ENCODE data around the gene DNAJB4. TPM values are rescaled to one million over a fixed set of nuclear protein-coding genes. Genes with fewer than 3 reads are reported as not detected.
"Not testable (repeated sequence)": the region's sequence is repeated elsewhere in the genome, so short reads cannot be mapped to it uniquely, and the experiment has no call there.

Gene DNAJB4
- total RNA-seq, result 99.4 TPM
- long read RNA-seq, transcript DNAJB4-201 (3 exons, 2,988 nt), result major isoform, 81 of 145 reads
- long read RNA-seq, transcript DNAJB4-206 (3 exons, 949 nt), result minor isoform, 51 of 145 reads
- long read RNA-seq, partial matches to known transcripts, result 1 of 145 reads
- long read RNA-seq, other reads (novel, unspliced or antisense), result 12 of 145 reads

- ATAC-seq (peak; percentile 99), DNase-seq (no peak)
- intact Hi-C loops (cut with micrococcal nuclease), result no loop called here
Observed at GRCh38 chr1:78004719-78005447, at the start of gene DNAJB4. DNAJB4 (plus strand) TSS chr1:78004939; CDS start chr1:78005111, 172 bp downstream.

- DNase-seq, result no peak
- ATAC-seq, result no peak
- intact Hi-C loops (cut with micrococcal nuclease), result no loop called here
Observed at GRCh38 chr1:77955709-77956108, 49.0 kb upstream of the DNAJB4 start.

GRCh38 chr1:77956464-77956863, 48.3 kb upstream of the DNAJB4 start:
- ATAC-seq (no peak), DNase-seq (no peak)
- intact Hi-C loops (cut with micrococcal nuclease), result no loop called here

GRCh38 chr1:77958391-77958790, 46.3 kb upstream of the DNAJB4 start:
- no peak for DNase-seq
- intact Hi-C loops (cut with micrococcal nuclease), result no loop called here
- ATAC-seq, result no peak

GRCh38 chr1:77958850-77959249, 45.9 kb upstream of the DNAJB4 start:
- intact Hi-C loops (cut with micrococcal nuclease), result no loop called here
- ATAC-seq (no peak), DNase-seq (no peak)

GRCh38 chr1:77961392-77961791, 43.3 kb upstream of the DNAJB4 start:
- intact Hi-C loops (cut with micrococcal nuclease), result no loop called here
- no peak for DNase-seq
- no peak for ATAC-seq

- DNase-seq (no peak), ATAC-seq (no peak)
- intact Hi-C loops (cut with micrococcal nuclease), result no loop called here
Observed at GRCh38 chr1:77966291-77966690, 38.4 kb upstream of the DNAJB4 start.

GRCh38 chr1:77970192-77970591, 34.5 kb upstream of the DNAJB4 start:
- DNase-seq (no peak), ATAC-seq (no peak)
- intact Hi-C loops (cut with micrococcal nuclease), result no loop called here

- peak; percentile 12 for ATAC-seq
- intact Hi-C loops (cut with micrococcal nuclease), result no loop called here
- DNase-seq, result no peak
Observed at GRCh38 chr1:77972080-77972479, 32.7 kb upstream of the DNAJB4 start.

GRCh38 chr1:77975386-77975785, 29.4 kb upstream of the DNAJB4 start:
- ATAC-seq (no peak), DNase-seq (no peak)
- intact Hi-C loops (cut with micrococcal nuclease), result loop anchor here (5.0 kb wide), 2 partner anchors 37 to 137 kb away; no protein-coding TSS in a partner anchor

GRCh38 chr1:77975907-77976306, 28.8 kb upstream of the DNAJB4 start:
- intact Hi-C loops (cut with micrococcal nuclease), result loop anchor here (5.0 kb wide), 2 partner anchors 36 to 136 kb away; no protein-coding TSS in a partner anchor
- no peak for DNase-seq

GRCh38 chr1:77976433-77977076, 28.2 kb upstream of the DNAJB4 start:
- intact Hi-C loops (cut with micrococcal nuclease), result loop anchor here (5.0 kb wide), 2 partner anchors 36 to 136 kb away; no protein-coding TSS in a partner anchor
- ATAC-seq (no peak), DNase-seq (no peak)

More at GRCh38 chr1:77975907-77976306, 28.8 kb upstream of the DNAJB4 start:
- ATAC-seq, result no peak

GRCh38 chr1:77977989-77978292, 26.8 kb upstream of the DNAJB4 start:
- no peak for ATAC-seq
- no peak for DNase-seq
- intact Hi-C loops (cut with micrococcal nuclease), result loop anchor here (5.0 kb wide), 2 partner anchors 34 to 134 kb away; no protein-coding TSS in a partner anchor

- ATAC-seq, result peak; percentile 70
- no peak for DNase-seq
- intact Hi-C loops (cut with micrococcal nuclease), result loop anchor here (5.0 kb wide), 2 partner anchors 34 to 134 kb away; no protein-coding TSS in a partner anchor
Observed at GRCh38 chr1:77978293-77978968, 26.3 kb upstream of the DNAJB4 start.

- ATAC-seq (peak; percentile 92), DNase-seq (peak; percentile 93)
- intact Hi-C loops (cut with micrococcal nuclease), result loop anchor here (5.0 kb wide), 2 partner anchors 33 to 133 kb away; no protein-coding TSS in a partner anchor
Observed at GRCh38 chr1:77978969-77979876, 25.5 kb upstream of the DNAJB4 start, which contains the start of gene FUBP1. FUBP1 (minus strand) TSS chr1:77979072; CDS start chr1:77979004, 68 bp downstream.

- not testable (repeated sequence) for ATAC-seq
Observed at GRCh38 chr1:77983352-77983996, 21.3 kb upstream of the DNAJB4 start.

GRCh38 chr1:77983997-77984355, 20.8 kb upstream of the DNAJB4 start:
- DNase-seq (no peak), ATAC-seq (no peak)
- intact Hi-C loops (cut with micrococcal nuclease), result no loop called here

More at GRCh38 chr1:77983352-77983996, 21.3 kb upstream of the DNAJB4 start:
- intact Hi-C loops (cut with micrococcal nuclease); DNase-seq: not testable (repeated sequence)

GRCh38 chr1:77984629-77985028, 20.1 kb upstream of the DNAJB4 start:
- intact Hi-C loops (cut with micrococcal nuclease), result no loop called here
- no peak for DNase-seq
- no peak for ATAC-seq

Measured in left ventricle myocardium superior (tissue), 1 donor.